T-helper 1 cell treated with Interleukin-12 subunit alpha and Interleukin-12 subunit beta and Interleukin-4 antibody, amounts not matched to agents 30 μg/mL and 1 μg/mL, for 36 hours (primary cell): ENCODE data around the gene OR2T8.
"Not testable (repeated sequence)": the region's sequence is repeated elsewhere in the genome, so short reads cannot be mapped to it uniquely, and the experiment has no call there.

Experiments used
- H3K27ac Mint-ChIP-seq: one replicate; pipeline ENCODE4 v1.8.0; 2021; ENCODE audit warnings: mild to moderate bottlenecking, mixed read lengths
- H3K27me3 Mint-ChIP-seq: one replicate; pipeline ENCODE4 v1.8.0; 2021; ENCODE audit warnings: low read depth, mixed read lengths
- H3K36me3 Mint-ChIP-seq: one replicate; pipeline ENCODE4 v1.8.0; 2021; ENCODE audit warnings: low read depth, mixed read lengths
- H3K4me1 Mint-ChIP-seq: one replicate; pipeline ENCODE4 v1.8.0; 2021; ENCODE audit warnings: low read depth, mixed read lengths
- H3K4me3 Mint-ChIP-seq: one replicate; pipeline ENCODE4 v1.8.0; 2021; ENCODE audit warnings: mild to moderate bottlenecking, moderate library complexity, mixed read lengths
- H3K9me3 Mint-ChIP-seq: one replicate; pipeline ENCODE4 v1.8.0; 2021; ENCODE audit warnings: mixed read lengths

OR2T8 gene

DNA sequence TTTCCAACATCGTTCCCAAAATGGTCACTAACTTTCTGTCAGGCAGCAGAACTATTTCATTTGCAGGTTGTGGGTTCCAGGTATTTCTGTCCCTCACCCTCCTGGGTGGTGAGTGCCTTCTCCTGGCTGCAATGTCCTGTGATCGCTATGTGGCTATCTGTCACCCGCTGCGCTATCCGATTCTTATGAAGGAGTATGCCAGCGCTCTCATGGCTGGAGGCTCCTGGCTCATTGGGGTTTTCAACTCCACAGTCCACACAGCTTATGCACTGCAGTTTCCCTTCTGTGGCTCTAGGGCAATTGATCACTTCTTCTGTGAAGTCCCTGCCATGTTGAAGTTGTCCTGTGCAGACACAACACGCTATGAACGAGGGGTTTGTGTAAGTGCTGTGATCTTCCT is 13.9 kb downstream of the OR2T8 start:
- Mint-ChIP-seq H3K9me3 (peaks cover 7% of the 10 kb centered on the region), H3K36me3 (no peaks in the 10 kb centered on the region), H3K27me3 (no peaks in the 10 kb centered on the region), H3K27ac (no peak overlapping the region), H3K4me3 (no peak overlapping the region), H3K4me1 (no peaks in the 10 kb centered on the region)

DNA sequence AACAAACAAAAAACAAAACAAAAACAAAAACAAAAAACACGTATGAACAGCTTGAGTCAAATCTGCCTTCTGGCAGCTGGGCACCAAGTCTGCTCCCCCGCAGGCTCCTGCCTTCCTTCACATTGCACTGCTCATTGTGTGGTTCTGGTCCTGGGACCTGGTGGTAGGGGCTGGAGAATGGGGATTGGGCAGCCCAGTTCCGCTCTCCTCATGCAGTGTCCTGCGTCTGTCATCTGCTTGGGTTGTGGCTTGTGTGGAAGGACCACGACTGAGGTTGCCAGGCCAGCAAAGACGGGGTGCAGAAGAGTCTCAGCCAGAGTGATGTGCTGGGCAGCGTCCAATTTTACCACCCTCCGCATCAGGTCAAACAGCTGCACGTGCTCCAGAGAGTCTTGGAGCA is 15.7 kb downstream of the OR2T8 start:
- no peaks in the 10 kb centered on the region for H3K4me1 Mint-ChIP-seq
- no peaks in the 10 kb centered on the region for H3K27me3 Mint-ChIP-seq
- H3K27ac Mint-ChIP-seq = no peak overlapping the region
- H3K9me3 Mint-ChIP-seq = peaks cover 7% of the 10 kb centered on the region
- H3K4me3 Mint-ChIP-seq = no peak overlapping the region
- no peaks in the 10 kb centered on the region for H3K36me3 Mint-ChIP-seq

DNA sequence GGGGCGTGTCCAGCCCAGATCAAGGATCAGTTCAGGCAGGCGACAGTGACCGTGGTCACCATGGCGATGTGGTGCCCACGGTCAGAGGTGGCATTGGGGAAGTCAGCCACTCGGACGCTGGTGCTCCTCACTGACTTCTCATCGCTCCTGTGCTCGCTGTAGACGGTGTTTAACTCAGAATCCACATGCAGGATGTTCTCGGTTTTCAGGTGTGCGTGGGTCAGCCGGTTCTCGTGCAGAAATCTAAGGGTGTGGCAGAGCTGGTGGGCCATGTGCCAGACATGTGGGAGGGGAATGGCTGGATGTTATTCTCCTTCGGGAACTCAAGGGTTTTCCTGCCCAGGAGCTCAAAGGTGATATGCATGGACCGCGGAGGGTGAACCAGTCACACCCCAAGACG is 16.4 kb downstream of the OR2T8 start:
- no peak overlapping the region for H3K27ac Mint-ChIP-seq
- H3K36me3 Mint-ChIP-seq = no peaks in the 10 kb centered on the region
- H3K9me3 Mint-ChIP-seq = peaks cover 7% of the 10 kb centered on the region
- no peak overlapping the region for H3K4me3 Mint-ChIP-seq
- H3K4me1 Mint-ChIP-seq = no peaks in the 10 kb centered on the region
- H3K27me3 Mint-ChIP-seq = no peaks in the 10 kb centered on the region

DNA sequence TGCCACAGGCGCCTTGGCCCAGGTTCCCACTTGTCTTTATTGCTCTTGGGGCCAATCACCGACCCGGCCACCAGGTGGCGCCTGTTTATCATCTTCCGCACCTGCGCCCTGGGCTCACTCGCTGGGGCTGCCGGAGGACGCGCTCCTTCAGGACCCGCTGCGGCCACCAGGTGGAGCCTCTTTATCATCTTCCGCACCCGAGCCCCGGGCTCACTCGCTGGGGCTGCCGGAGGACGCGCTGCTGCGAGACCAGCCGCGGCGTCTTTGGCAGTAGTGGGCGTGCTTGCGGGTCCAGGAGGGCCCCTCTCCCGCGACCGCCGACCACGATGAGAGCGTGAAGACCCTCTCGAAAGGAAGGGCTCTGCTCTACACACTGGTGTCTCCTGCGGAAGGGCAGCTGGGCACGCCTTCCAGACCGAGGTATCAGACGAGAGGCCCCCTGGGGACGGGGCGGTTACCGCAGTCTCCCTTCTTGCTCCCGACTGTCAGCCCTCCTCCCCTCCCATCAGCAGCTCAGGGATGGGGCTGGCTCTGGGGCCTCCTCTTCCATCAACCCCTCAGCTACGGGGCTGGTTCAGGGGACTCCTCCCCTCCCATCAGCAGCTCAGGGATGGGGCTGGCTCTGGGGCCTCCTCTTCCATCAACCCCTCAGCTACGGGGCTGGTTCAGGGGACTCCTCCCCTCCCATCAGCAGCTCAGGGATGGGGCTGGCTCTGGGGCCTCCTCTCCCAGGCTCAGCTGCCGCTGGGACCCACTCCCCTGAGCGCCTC is 17.1 kb downstream of the OR2T8 start:
- H3K27me3 Mint-ChIP-seq, H3K4me1 Mint-ChIP-seq, H3K27ac Mint-ChIP-seq, H3K9me3 Mint-ChIP-seq, H3K36me3 Mint-ChIP-seq: not testable (repeated sequence)
- H3K4me3 Mint-ChIP-seq = peak overlapping the region; percentile 76

DNA sequence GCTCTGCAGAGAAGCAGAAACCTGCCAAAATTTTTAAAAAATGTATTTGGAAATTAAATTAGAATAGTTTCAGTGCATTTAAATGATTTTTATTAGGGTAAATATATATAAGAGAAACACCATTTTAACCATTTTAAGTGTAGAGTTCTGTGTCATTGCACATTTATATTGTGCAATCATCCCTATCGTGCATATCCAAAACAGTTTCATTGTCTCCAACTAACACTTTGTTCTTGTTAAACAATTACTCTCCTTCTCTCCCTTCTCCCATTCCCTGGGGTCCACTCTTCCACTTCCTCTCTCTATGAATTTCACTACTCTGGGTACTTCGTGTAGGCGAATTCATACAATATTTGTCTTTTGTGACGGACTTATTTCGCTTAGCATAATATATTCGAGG is 22.6 kb downstream of the OR2T8 start:
- H3K27me3 Mint-ChIP-seq = no peaks in the 10 kb centered on the region
- no peak overlapping the region for H3K4me3 Mint-ChIP-seq
- H3K9me3 Mint-ChIP-seq = no peaks in the 10 kb centered on the region
- no peak overlapping the region for H3K27ac Mint-ChIP-seq
- no peaks in the 10 kb centered on the region for H3K4me1 Mint-ChIP-seq
- H3K36me3 Mint-ChIP-seq = no peaks in the 10 kb centered on the region

DNA sequence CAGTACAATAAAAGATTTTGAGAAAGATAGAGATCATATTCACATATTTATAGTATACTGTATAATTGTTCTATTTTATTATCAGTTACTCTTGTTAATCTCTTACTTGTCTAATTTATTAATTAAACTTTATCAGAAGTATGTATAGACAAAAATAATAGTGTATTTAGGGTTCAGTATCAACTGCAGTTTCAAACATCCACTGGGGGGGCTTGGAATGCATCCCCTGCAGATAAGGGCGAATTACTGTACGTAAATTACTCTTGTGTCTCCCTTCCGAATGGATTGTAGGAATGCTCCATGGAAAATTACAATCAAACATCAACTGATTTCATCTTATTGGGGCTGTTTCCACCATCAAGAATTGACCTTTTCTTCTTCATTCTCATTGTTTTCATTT is 28.5 kb downstream of the OR2T8 start, which contains the start of gene OR2L8:
OR2L8 (plus strand) TSS at position 301 of the 400 bp plus-strand sequence; CDS start at position 301, 0 bp downstream.
- Mint-ChIP-seq H3K4me3 (no peak within 1 kb of the TSS), H3K4me1 (no peaks in the 10 kb centered on the region), H3K36me3 (no peaks in the 10 kb centered on the region), H3K9me3 (no peaks in the 10 kb centered on the region), H3K27ac (no peak within 1 kb of the TSS), H3K27me3 (no peaks in the 10 kb centered on the region)

DNA sequence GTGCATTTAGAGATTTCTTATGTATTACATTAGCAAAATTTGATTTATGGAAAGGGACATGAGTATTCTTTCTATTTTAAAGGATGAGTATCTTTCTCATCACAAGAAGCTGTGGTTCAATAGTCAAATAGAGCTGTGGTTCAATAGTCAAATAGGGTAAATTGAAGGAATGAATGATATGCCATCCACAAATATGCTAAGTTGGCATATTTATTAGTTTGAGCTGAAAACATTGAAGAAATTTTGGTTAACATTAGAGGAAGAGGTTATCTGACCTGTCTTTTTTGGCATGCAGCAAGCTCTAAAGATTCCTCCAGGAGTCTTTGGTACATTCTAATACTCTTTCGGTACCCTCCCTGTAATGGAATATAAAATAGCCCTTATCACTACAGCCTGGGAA is 33.4 kb downstream of the OR2T8 start:
- no peak overlapping the region for H3K27ac Mint-ChIP-seq
- H3K36me3 Mint-ChIP-seq = no peaks in the 10 kb centered on the region
- H3K4me3 Mint-ChIP-seq = no peak overlapping the region
- no peaks in the 10 kb centered on the region for H3K4me1 Mint-ChIP-seq
- H3K27me3 Mint-ChIP-seq = no peaks in the 10 kb centered on the region
- peaks cover 14% of the 10 kb centered on the region for H3K9me3 Mint-ChIP-seq

DNA sequence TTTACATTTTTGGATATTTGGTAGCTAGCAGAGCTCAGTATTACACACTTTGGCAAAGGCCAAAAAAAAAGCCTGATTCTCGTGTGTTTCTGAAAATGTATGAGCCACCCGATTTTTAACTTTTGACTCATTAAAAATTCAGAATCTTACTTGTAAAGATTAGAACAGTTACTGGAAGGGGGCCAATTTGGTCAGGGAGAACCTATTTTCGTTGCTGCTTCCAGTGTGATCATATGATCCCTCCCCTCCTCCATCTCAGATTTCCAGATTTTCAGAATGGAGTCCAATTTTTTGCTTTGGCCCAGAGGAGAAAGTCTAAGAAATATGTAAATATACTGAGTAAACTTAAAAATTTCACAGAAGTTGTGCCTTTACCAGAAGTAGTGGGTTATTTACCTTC is 41.7 kb downstream of the OR2T8 start:
- H3K4me1 Mint-ChIP-seq = no peaks in the 10 kb centered on the region
- no peak overlapping the region for H3K4me3 Mint-ChIP-seq
- no peaks in the 10 kb centered on the region for H3K36me3 Mint-ChIP-seq
- no peaks in the 10 kb centered on the region for H3K27me3 Mint-ChIP-seq
- peaks cover 15% of the 10 kb centered on the region for H3K9me3 Mint-ChIP-seq
- no peak overlapping the region for H3K27ac Mint-ChIP-seq

DNA sequence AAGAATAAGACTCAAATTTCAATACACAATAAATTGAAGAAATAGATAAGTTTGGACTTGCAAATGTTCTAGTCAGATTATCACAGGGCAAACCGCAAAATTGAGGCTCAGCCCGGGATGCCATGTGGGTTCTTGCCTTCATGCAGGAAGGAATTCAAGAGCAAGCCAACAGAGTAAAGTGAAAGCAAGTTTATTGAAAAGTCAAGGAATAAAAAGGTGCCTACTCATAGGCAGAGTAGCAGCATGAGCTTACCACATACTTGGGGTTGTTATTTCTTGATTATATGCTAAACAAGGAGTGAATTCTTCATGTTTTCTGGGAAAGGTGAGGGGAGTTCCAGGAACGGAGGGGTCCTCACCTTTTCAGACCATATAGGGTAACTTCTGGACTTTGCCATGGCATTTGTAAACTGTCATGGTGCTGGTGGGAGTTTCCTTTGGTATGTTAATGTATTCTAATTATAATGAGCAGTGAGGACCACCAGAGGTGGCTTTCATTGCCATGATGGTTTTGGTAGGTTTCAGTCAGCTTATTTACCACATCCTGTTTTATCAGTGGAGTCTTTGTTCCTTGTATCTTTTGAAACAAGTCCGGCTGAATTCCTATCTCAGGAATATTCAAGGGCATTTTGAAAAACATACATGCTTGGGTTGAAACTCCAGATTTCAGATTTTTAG is 43.0 kb downstream of the OR2T8 start:
- Mint-ChIP-seq H3K4me1 (peaks cover 2% of the 10 kb centered on the region), H3K27me3 (no peaks in the 10 kb centered on the region), H3K4me3 (no peak overlapping the region), H3K9me3 (peaks cover 8% of the 10 kb centered on the region), H3K27ac (no peak overlapping the region), H3K36me3 (no peaks in the 10 kb centered on the region)

DNA sequence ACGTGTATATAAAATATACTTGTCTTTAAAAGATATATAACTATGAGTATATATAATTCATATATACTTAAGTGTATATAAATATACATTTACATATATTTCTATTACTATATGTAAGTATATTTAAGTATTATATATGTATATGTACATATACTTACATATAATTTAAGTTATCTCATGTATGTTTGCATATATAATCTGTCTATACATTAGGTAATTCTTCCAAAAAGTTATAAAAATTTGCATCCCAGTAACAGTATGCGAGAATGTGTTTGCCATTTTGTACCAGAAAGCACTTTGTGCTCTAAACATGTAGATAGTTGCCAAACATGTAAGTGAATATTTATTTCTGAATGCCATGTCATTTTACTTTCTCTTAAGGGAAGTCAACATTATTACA is 44.9 kb downstream of the OR2T8 start, which contains the start of gene OR2AK2:
OR2AK2 (plus strand) TSS at position 301 of the 400 bp plus-strand sequence. CDS start 144 bp downstream, outside the sequence.
- Mint-ChIP-seq H3K27me3 (no peaks in the 10 kb centered on the region), H3K4me3 (no peak within 1 kb of the TSS), H3K9me3 (peaks cover 9% of the 10 kb centered on the region), H3K4me1 (peaks cover 2% of the 10 kb centered on the region), H3K27ac (no peak within 1 kb of the TSS), H3K36me3 (no peaks in the 10 kb centered on the region)

DNA sequence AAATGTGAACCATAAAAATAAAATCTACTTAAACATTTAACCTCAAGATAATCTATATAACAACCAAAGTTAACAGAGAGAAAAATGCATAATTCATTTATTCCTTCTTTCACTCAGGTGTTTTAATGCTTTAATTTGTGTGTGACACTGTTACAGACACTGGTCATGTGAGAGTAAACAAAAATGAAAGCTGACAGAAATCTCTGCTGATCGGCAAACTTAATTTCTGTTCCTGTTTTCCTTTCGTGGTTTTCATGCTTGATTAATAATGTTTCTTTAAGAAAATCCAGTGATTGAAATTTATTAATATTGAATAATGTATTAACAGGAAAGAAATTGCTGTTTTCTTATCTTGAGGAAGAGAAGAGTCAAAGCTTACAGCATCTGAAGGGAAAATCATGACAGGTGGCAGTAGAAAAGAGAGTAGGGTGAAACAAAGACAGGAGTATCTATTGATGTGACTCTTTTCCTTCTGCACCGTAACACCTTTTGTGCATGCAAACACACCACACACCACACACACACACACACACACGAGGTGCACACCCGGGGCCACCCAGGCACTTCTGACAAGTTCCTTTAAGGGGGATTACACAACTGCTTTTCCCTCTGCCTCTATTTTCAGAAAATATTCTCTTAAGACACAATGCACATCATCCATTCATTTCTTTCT is 46.6 kb downstream of the OR2T8 start:
- H3K4me3 Mint-ChIP-seq = no peak overlapping the region

More for the DNA sequence above, 46.6 kb downstream of the OR2T8 start:
- Mint-ChIP-seq H3K9me3 (peaks cover 4% of the 10 kb centered on the region), H3K36me3 (no peaks in the 10 kb centered on the region), H3K27me3 (no peaks in the 10 kb centered on the region), H3K4me1 (peaks cover 2% of the 10 kb centered on the region), H3K27ac (no peak overlapping the region)
